KG1 (cell line): Measurements from ENCODE around the gene PROK2.

ENCODE experiments used
- DNase-seq: peaks from one replicate; lab custom pipeline; 2025; lab: John Stamatoyannopoulos, UW

Gene PROK2

GRCh38 chr3:71734881-71735280 is 50.1 kb downstream of the PROK2 start:
- no peak for DNase-seq

DNA sequence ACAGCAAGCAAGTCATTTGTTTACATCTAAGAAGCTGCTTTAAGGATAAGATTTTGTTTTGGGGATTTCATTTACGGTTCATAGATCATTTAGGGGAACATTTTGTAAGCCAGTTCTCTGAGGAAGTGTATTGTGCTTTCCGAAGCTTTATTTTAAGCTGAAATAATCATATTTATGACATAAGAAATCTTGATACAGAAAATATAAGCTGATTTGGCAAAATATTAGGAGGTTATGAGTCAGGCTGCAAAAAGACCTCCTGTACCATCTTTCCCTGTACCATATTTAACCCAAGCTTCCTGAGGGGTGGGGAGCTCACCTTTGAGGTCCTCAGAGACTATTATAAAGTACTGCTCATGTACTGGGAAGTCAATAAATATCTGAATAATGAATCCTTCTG is 51.6 kb downstream of the PROK2 start:
- no peak for DNase-seq

DNA sequence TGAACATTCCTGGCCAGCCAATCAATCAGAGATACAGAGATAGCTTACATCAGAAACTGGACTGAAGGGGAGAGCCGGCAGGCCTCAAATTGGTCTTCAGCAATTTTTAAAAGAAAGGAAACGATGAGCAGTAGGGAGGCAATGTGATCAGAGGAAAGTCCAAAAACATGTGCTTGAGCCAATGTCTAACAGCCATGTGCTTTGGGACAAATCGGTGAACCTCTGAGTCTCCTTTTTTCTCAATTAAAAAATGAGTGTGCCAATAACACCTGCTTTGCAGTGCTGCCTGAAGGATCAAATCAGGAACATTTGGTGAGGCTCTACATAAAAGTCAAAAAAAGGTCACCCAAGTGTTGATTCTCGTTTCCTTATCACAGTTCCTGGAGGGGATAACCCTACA is 52.3 kb downstream of the PROK2 start:
- DNase-seq, result no peak

DNA sequence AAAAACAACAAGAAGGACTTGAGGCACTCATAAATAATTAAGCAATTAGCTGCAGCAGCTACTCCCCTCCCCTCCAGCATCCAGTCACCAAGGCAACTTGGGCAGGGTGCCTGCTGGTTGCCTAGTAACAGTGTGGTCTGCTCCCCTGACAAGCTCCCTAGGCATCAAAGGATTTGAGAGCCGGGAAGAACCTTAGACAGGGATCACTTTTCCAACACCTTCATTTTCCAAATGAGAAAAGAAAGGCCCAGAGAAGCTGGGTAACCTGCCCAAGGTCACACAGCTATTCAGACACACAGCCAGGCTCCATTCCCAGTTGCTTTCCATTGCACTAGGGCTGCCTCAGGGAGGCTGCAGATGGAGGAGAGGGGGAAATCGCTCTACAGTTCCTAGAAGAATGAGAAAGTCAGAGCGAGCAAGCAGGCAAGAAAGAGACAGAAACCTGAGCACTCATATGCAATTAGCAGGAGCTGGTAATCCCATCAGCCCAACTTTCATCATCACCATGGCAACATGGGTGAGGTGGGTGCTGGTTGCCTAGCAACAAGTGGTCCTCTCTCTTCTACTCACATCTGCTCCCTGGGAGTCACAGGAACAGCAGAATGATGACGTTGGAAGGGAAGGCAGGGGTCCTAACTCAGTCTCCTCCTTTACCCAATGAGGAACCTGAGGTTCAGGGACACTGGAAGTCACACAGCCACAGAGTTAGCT is 56.2 kb downstream of the PROK2 start:
- no peak for DNase-seq

- no peak for DNase-seq
Measured at GRCh38 chr3:71726146-71726545, 58.8 kb downstream of the PROK2 start.

- DNase-seq, result no peak
Measured at GRCh38 chr3:71725271-71725991, 59.5 kb downstream of the PROK2 start, which contains the start of gene EIF4E3. EIF4E3 (minus strand) TSS chr3:71725402; CDS start chr3:71725367, 35 bp downstream.

GRCh38 chr3:71724584-71725270 is 60.2 kb downstream of the PROK2 start:
- no peak for DNase-seq

- DNase-seq, result no peak
Measured at GRCh38 chr3:71724171-71724453, 60.8 kb downstream of the PROK2 start.

- DNase-seq, result no peak
Measured at GRCh38 chr3:71723452-71724170, 61.3 kb downstream of the PROK2 start.

GRCh38 chr3:71722693-71723092 is 62.3 kb downstream of the PROK2 start:
- no peak for DNase-seq
